A673 (cell line): ENCODE measurements around the gene NME3. TPM values are rescaled to one million over a fixed set of nuclear protein-coding genes. Genes with fewer than 3 reads are reported as not detected.

ENCODE experiments used
- BruUV-seq: library from RNA; stranded (reverse); fragments of 400-500 nt; replicated peaks from 2 replicates; lab custom pipeline; 2021; lab: Mats Ljungman, UMichigan
- CTCF ChIA-PET: fragments of 300-600 bp; sonication (Branson Sonifier 250); formaldehyde crosslinking; loops from one replicate; lab custom pipeline; 2022; ENCODE audit warnings: antibody characterized with exemption; lab: Charles Lee
- POLR2A ChIA-PET: fragments of 300-600 bp; sonication (Branson Sonifier 250); formaldehyde crosslinking; loops from one replicate; lab custom pipeline; 2022; ENCODE audit warnings: antibody characterized with exemption; ENCODE audit not compliant: low non-redundant PET; lab: Charles Lee
- DNase-seq: peaks from one replicate; pipeline ENCODE4 v3.0.0-alpha.2; 2015; ENCODE audit warnings: low spot score
- H3K27ac ChIP-seq: fragments of 200-600 bp; sonication (generic); 2 replicates; pipeline ENCODE4 v1.5.1; 2016; ENCODE audit warnings: mixed run types, low read depth, mild to moderate bottlenecking, mixed read lengths, antibody characterized with exemption, low read length; ENCODE audit not compliant: poor library complexity, severe bottlenecking
- H3K27me3 ChIP-seq: fragments of 200-600 bp; sonication (generic); replicated peaks from 2 replicates; pipeline ENCODE4 v1.6.1; 2017; ENCODE audit warnings: mixed run types, low read depth, mild to moderate bottlenecking, mixed read lengths, antibody characterized with exemption, low read length; ENCODE audit not compliant: insufficient read depth, poor library complexity
- H3K36me3 ChIP-seq: fragments of 200-600 bp; sonication (generic); 2 replicates; pipeline ENCODE4 v1.6.1; 2016; ENCODE audit warnings: mixed run types, mild to moderate bottlenecking, mixed read lengths, antibody characterized with exemption, low read length; ENCODE audit not compliant: insufficient read depth, poor library complexity, severe bottlenecking
- H3K4me1 ChIP-seq: fragments of 200-600 bp; sonication (generic); 2 replicates; pipeline ENCODE4 v1.6.1; 2017; ENCODE audit warnings: mixed run types, mild to moderate bottlenecking, mixed read lengths, antibody characterized with exemption, low read length; ENCODE audit not compliant: insufficient read depth, poor library complexity, severe bottlenecking
- H3K4me3 ChIP-seq: fragments of 200-600 bp; sonication (generic); 2 replicates; pipeline ENCODE4 v1.5.1; 2016; ENCODE audit warnings: low read depth, mixed run types, mild to moderate bottlenecking, mixed read lengths, low read length; ENCODE audit not compliant: poor library complexity, severe bottlenecking
- H3K9me3 ChIP-seq: fragments of 200-600 bp; sonication (generic); 2 replicates; pipeline ENCODE4 v1.6.1; 2016; ENCODE audit warnings: mixed run types, low read depth, mild to moderate bottlenecking, mixed read lengths, antibody characterized with exemption, low read length; ENCODE audit not compliant: poor library complexity, severe bottlenecking
- EZH2 ChIP-seq: fragments of 200-600 bp; sonication (generic); IDR thresholded peaks from 2 replicates; pipeline ENCODE4 v1.6.1; 2017; ENCODE audit warnings: borderline replicate concordance, low read depth, mild to moderate bottlenecking, mixed read lengths, antibody characterized with exemption, low read length; ENCODE audit not compliant: poor library complexity, severe bottlenecking
- intact Hi-C: fragments of 100-400 bp; cut with micrococcal nuclease; formaldehyde crosslinking; loops from one replicate; pipeline ENCODE4 v1.10.0; 2022; ENCODE audit not compliant: unreplicated experiment
- total RNA-seq: library from RNA; stranded (reverse); gene quantifications from 2 replicates; pipeline ENCODE4 v1.2.3, GENCODE V29; 2021
- TF ChIP-seq, protein P1 (sequence below): fragments of 300-800, 200-600 bp; sonication (generic); conservative IDR thresholded peaks from 2 replicates; pipeline ENCODE4 v1.5.1; 2017; ENCODE audit warnings: low read depth, mild to moderate bottlenecking, antibody characterized with exemption, low read length, moderate library complexity, mixed read lengths

Gene NME3
- total RNA-seq, 1 experiment from 2014 or later: 35.3 TPM

DNA sequence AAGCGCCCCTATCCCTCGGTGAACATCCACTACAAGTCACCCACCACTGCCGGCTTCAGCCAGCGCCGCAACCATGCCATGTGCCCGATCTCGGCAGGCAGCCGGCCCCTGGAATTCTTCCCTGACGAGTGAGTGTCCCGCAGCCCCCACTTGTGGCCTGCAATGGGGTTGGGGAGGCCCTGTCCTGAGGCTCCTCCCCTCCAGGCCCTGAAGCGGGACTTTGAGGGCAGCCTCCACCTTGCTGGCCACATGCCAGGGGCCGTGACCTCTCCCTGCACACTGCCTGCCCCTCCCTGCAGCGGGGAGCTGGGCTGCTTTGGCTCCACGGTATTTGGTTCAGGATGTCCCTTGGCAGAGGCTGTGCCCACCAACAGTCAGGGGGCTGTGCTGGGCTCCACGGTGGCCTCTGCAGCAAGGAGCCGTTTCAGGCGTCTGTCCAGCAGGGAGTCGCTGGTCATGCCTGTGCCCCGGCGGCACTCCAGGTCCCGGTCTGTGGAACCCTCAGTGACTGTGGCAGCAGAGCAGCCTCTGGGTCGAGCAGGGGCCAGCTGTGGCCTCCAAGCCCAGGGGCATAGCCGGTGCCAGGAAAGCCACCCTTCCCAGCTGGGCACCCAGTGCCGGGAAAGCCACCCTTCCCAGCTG is 8.3 kb downstream of the NME3 start:
- peaks cover 23% of the 10 kb centered on the region for H3K36me3 ChIP-seq
- ChIA-PET CTCF (no interaction called here), POLR2A (no interaction called here)
- TF ChIP-seq, protein P1, sequence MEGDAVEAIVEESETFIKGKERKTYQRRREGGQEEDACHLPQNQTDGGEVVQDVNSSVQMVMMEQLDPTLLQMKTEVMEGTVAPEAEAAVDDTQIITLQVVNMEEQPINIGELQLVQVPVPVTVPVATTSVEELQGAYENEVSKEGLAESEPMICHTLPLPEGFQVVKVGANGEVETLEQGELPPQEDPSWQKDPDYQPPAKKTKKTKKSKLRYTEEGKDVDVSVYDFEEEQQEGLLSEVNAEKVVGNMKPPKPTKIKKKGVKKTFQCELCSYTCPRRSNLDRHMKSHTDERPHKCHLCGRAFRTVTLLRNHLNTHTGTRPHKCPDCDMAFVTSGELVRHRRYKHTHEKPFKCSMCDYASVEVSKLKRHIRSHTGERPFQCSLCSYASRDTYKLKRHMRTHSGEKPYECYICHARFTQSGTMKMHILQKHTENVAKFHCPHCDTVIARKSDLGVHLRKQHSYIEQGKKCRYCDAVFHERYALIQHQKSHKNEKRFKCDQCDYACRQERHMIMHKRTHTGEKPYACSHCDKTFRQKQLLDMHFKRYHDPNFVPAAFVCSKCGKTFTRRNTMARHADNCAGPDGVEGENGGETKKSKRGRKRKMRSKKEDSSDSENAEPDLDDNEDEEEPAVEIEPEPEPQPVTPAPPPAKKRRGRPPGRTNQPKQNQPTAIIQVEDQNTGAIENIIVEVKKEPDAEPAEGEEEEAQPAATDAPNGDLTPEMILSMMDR: no peak
- TF ChIP-seq EZH2: no peak
- BruUV-seq: no TSS peak
- H3K27ac ChIP-seq: no peak overlapping the region
- DNase-seq: no peak
- intact Hi-C loops: no loop called here
- H3K4me3 ChIP-seq: no peak overlapping the region
- H3K9me3 ChIP-seq: no peaks in the 10 kb centered on the region
- no peaks in the 10 kb centered on the region for H3K4me1 ChIP-seq
- H3K27me3 ChIP-seq: no peaks in the 10 kb centered on the region

DNA sequence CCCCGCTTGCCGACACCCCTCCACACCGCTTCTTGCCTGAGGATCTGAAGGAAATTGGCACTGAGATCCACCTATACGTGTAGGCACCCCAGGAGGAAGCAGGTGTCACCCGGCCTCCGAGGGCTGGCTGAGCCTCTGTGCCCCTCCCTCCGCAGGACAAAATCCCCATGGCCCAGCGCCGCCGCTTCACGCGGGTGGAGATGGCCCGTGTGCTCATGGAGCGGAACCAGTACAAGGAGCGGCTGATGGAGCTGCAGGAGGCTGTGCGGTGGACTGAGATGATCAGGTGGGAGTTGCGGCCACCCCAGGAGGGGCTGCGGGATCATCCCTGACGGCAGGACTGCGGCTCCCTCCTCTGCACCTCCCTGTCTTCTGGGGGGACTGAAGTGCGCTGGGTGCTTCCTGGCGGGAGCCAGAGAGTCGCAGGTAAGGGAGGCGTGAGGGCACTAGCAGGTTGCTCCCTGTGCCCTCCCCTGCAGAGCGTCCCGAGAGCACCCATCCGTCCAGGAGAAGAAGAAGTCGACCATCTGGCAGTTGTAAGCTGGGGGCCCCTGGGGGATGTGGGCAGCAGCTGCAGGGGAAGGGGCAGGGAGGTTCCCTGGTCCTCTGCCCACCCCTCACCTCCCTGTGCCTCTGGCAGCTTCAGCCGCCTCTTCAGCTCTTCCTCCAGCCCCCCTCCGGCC is 9.0 kb downstream of the NME3 start:
- no peaks in the 10 kb centered on the region for H3K9me3 ChIP-seq
- peaks cover 20% of the 10 kb centered on the region for H3K36me3 ChIP-seq
- no peaks in the 10 kb centered on the region for H3K4me1 ChIP-seq
- DNase-seq: no peak
- H3K27ac ChIP-seq: no peak overlapping the region
- POLR2A ChIA-PET: no interaction called here
- no peaks in the 10 kb centered on the region for H3K27me3 ChIP-seq
- CTCF ChIA-PET: no interaction called here
- intact Hi-C loops: no loop called here
- no peak for TF ChIP-seq EZH2
- TF ChIP-seq, protein P1: no peak
- no peak overlapping the region for H3K4me3 ChIP-seq
- no TSS peak for BruUV-seq

GRCh38 chr16:1761751-1762150 is 9.6 kb downstream of the NME3 start:
- TF ChIP-seq, protein P1: no peak
- TF ChIP-seq EZH2: no peak
- ChIA-PET CTCF (no interaction called here), POLR2A (no interaction called here)
- Histone ChIP-seq H3K27ac (no peak overlapping the region), H3K4me3 (no peak overlapping the region), H3K36me3 (peaks cover 15% of the 10 kb centered on the region), H3K27me3 (no peaks in the 10 kb centered on the region), H3K4me1 (no peaks in the 10 kb centered on the region), H3K9me3 (no peaks in the 10 kb centered on the region)
- BruUV-seq: no TSS peak
- no peak for DNase-seq
- intact Hi-C loops: no loop called here
